D721Med (cell line): ENCODE data around the gene ODAPH.
"Not testable (repeated sequence)": the region's sequence is repeated elsewhere in the genome, so short reads cannot be mapped to it uniquely, and the experiment has no call there.

Experiments used
- DNase-seq: peaks from one replicate; pipeline ENCODE4 v3.0.0; 2011; ENCODE audit warnings: low spot score; ENCODE audit not compliant: insufficient read length
- FAIRE-seq: peaks from 2 replicates; lab custom pipeline; 2011; peaks lifted over from hg19 to GRCh38; lab: Jason Lieb, UNC
- CTCF ChIP-seq: IDR thresholded peaks from 2 replicates; pipeline ENCODE4 v1.5.1; 2012; ENCODE audit warnings: mild to moderate bottlenecking, control low read depth; ENCODE audit not compliant: insufficient read depth; ENCODE audit errors: missing control alignments

The ODAPH gene

GRCh38 chr4:75542824-75543223 lies 13.0 kb upstream of the ODAPH start:
- no peak for DNase-seq
- TF ChIP-seq CTCF, result no peak
- FAIRE-seq, result no peak

- FAIRE-seq, DNase-seq: not testable (repeated sequence)
Measured at GRCh38 chr4:75544220-75544619, 11.6 kb upstream of the ODAPH start.

GRCh38 chr4:75544870-75545269 lies 11.0 kb upstream of the ODAPH start:
- no peak for TF ChIP-seq CTCF
- no peak for DNase-seq
- FAIRE-seq, result no peak

GRCh38 chr4:75545526-75545925 lies 10.3 kb upstream of the ODAPH start:
- DNase-seq, result no peak
- FAIRE-seq, result no peak
- no peak for TF ChIP-seq CTCF

GRCh38 chr4:75547647-75548387 lies 8.0 kb upstream of the ODAPH start:
- no peak for FAIRE-seq
- DNase-seq, result no peak
- no peak for TF ChIP-seq CTCF

GRCh38 chr4:75549019-75549418 lies 6.8 kb upstream of the ODAPH start:
- FAIRE-seq, result no peak
- DNase-seq, result no peak
- no peak for TF ChIP-seq CTCF

GRCh38 chr4:75552452-75552851 lies 3.4 kb upstream of the ODAPH start:
- TF ChIP-seq CTCF, result no peak
- DNase-seq (no peak), FAIRE-seq (no peak)
